GM12891 (cell line): Measurements from ENCODE around the gene RPUSD3.

Source experiments
- DNase-seq: peaks from one replicate; pipeline ENCODE4 v3.0.0; 2011; ENCODE audit warnings: low spot score; ENCODE audit not compliant: insufficient read length
- FAIRE-seq: peaks from 2 replicates; lab custom pipeline; 2011; peaks lifted over from hg19 to GRCh38; lab: Jason Lieb, UNC
- PAX5 ChIP-seq: IDR thresholded peaks from 2 replicates; pipeline ENCODE4 v1.6.1; 2011; ENCODE audit warnings: low read length, moderate library complexity, mild to moderate bottlenecking; ENCODE audit not compliant: insufficient read depth, severe bottlenecking
- POLR2A ChIP-seq: IDR thresholded peaks from 2 replicates; pipeline ENCODE4 v1.6.1; 2011; ENCODE audit warnings: low read depth, low read length, control low read depth
- POLR2AphosphoS5 ChIP-seq: IDR thresholded peaks from 2 replicates; pipeline ENCODE4 v1.6.1; 2011; ENCODE audit warnings: low read depth, low read length, control low read depth
- POU2F2 ChIP-seq: IDR thresholded peaks from 2 replicates; pipeline ENCODE4 v1.6.1; 2011; ENCODE audit warnings: low read depth, mild to moderate bottlenecking, control low read depth, low read length, moderate library complexity
- SPI1 ChIP-seq: IDR thresholded peaks from 2 replicates; pipeline ENCODE4 v1.6.1; 2011; ENCODE audit warnings: low read depth, low read length, control low read depth
- TAF1 ChIP-seq: IDR thresholded peaks from 2 replicates; pipeline ENCODE4 v1.6.1; 2011; ENCODE audit warnings: low read depth, low read length, control low read depth

Gene RPUSD3

DNA sequence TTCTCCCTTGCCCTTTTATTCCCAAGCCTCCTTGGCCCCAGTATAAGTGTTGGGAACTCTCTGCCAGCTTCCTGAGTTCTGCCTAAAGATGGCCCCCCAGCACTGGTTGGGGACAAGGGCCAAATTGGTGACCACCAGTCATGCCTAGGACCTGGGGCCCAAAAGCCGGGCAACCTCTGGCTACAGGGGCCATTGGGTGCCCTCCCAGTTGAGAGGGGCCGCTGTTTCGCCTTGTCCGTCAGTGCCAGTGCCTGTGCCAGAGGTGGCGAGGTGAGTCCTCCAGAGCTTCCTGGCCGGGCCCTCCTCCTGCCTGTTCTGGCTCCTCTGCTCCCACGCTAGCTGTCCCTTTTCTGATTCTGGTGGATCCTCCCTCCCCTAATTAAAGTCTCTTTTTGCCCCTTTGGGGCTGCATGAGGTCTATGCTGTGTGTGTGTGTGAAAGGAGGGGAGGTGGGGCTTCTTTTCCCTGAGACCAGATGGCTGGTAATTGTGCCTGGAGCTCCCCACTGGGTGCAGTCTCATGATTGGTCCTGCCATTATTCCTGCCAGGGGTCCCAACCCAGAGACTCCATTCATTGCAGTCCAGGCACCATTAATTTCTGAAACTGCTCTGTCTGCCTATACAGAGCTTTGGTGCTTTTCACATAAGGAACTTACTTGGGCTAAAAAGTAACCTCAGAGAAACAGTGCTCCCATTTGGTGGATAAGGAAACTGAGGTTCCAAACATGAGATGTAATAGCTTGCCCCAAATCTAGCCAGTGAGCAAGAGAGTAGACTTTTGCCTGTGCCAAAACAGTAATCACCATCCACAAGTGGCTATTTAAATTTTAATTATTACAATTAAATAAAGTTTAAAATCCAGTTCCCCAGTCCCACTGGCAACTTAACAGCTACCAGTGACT lies 36.9 kb downstream of the RPUSD3 start:
- TF ChIP-seq POLR2AphosphoS5 (no peak), POU2F2 (no peak), SPI1 (no peak), TAF1 (no peak), POLR2A (no peak; the same call in 1 of the 2 replicates), PAX5 (no peak)
- no peak for FAIRE-seq
- DNase-seq = no peak

DNA sequence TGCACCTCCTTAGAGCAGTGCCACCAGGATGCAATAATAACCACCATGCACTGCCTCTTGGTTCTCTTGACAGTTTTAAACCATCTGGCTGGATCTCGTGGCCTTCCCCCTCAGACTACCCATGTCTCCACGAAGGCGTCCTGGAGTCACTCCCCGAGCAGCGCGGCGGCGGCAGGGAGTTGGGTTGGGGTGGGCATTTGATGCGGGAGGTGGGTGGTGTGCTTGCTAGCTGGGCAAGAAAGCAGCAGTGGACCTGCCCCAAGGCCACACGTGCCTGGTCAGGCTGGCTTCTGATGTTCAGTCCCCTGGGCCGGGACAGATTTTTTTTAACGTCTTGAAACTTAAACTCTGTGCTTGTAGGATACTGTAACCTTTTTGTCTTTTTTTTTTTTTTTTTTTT lies 37.7 kb downstream of the RPUSD3 start:
- DNase-seq = no peak
- no peak for FAIRE-seq
- TF ChIP-seq PAX5 = no peak
- TF ChIP-seq POLR2A = no peak
- no peak for TF ChIP-seq SPI1
- no peak for TF ChIP-seq POU2F2
- no peak for TF ChIP-seq TAF1
- TF ChIP-seq POLR2AphosphoS5 = no peak

DNA sequence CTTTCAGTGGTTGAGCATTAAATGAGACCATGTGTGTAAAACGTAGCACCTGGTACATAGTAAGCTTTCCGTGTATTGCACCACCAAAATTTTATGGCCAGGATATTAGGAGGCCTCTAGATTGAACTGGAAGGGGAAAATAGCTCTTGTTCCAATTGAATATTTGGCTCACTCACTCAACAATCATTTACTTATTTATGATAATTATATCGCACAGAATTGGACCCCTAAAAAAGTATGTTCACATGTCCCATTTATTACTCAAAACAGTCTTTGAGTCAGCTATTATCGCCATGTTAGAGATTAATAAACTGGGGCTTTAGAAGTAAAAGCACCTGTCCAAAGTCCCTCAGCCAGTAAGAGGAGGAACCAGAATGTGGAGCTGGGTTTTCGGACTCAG lies 38.8 kb downstream of the RPUSD3 start:
- FAIRE-seq = no peak

DNA sequence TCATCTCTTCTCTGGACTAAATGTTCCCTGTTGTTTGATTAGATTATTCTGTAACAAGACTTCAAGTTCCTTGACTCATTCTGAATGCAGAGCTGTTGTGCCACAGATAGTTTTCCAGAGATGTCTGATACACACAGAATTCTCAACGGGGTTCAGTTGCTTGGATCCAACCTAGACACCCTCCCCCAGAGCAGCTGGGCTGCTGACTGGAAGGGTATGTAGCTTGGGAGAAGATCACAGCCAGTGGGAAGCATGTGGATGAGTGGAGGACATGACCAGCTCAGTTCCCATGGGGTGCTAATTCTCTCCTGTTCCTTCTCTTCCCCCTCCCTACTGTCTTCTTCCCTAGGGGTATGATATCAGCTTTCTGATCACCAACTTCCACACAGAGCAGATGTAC lies 40.3 kb downstream of the RPUSD3 start:
- FAIRE-seq (no peak), DNase-seq (no peak)
- TF ChIP-seq SPI1 (no peak), POLR2A (no peak), PAX5 (no peak), POU2F2 (no peak), TAF1 (no peak), POLR2AphosphoS5 (no peak)

More for the DNA sequence above, 38.8 kb downstream of the RPUSD3 start:
- no peak for TF ChIP-seq POU2F2
- TF ChIP-seq TAF1 = no peak
- TF ChIP-seq SPI1 = no peak
- no peak for TF ChIP-seq PAX5
- no peak for TF ChIP-seq POLR2AphosphoS5
- no peak for DNase-seq

DNA sequence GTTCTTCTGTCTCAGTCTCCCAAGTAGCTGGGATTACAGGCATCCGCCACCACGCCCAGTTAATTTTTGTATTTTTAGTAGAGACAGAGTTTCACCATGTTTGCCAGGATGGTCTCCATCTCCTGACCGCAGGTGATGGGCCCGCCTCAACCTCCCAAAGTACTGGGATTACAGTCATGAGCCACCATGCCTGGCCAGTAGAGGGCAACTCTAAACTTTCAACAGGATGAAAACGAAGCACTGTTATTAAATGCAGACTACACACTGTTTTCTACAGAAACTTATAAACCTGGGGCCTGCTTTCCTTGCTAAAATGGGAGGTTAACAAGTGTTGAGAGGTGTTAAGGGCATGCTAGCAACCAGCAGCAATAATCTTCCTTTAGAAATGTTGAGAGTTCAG lies 43.3 kb downstream of the RPUSD3 start:
- TF ChIP-seq SPI1 (no peak), POLR2AphosphoS5 (no peak), TAF1 (no peak), POLR2A (no peak), POU2F2 (no peak), PAX5 (no peak)
- DNase-seq (no peak), FAIRE-seq (no peak)

DNA sequence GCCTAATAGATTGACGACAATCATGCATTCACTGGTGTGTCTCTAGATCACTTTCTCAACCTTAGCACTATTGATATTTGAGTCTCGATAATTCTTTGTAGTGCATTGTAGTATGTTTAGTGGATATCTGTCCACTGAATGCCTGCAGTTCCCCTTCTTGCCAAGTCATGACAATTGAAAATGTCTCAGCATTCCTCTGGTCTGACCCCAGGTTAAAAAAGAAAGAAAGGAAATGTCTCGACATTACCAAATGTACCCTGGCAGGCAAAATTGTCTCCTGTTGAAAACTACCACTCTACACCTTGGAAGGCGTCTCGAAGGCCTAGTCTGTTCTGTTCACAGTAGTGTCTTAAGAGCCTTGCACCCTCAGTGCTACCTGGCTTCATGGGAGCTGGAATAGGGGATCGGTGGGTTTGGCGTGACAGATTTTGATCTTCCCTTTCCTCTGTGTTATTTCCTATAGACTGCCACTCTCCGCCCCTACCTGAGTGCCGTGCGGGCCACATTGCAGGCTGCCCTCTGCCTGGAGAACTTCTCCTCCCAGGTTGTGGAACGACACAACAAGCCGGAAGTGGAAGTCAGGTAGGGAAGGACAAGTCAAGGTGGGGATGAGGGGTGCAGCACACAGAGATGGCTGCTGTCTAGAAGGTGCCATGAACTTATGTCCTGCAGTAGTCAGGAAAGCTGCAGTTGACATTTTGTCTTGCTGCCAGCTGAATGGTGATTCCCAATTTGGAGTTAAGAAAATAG lies 46.4 kb downstream of the RPUSD3 start:
- no peak for FAIRE-seq
- no peak for DNase-seq
- TF ChIP-seq POLR2AphosphoS5 = no peak
- no peak for TF ChIP-seq PAX5
- TF ChIP-seq POU2F2 = no peak
- no peak for TF ChIP-seq TAF1
- no peak for TF ChIP-seq SPI1
- TF ChIP-seq POLR2A = no peak

GRCh38 chr3:9795207-9795606 lies 48.6 kb downstream of the RPUSD3 start:
- DNase-seq = no peak
- TF ChIP-seq POLR2A (no peak), TAF1 (no peak), SPI1 (peak; percentile 81)
- no peak for FAIRE-seq

DNA sequence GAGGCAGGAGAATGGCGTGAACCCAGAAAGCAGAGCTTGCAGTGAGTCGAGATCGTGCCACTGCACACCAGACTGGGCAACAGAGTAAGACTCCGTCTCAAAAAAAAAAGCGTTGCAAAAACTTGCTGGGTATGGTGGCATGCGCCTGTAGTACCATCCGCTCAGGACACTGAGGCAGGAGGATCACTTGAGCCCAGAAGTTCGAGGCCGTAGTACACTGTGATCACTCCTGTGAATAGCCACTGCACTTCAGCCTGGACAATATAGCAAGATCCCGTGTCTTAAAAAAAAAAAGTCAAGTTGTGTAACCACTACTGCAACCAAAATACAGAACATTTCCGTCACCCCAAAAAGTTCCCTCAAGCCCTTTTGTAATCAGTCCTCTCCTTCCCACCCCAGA lies 49.4 kb downstream of the RPUSD3 start:
- no peak for TF ChIP-seq TAF1
- 0 out of 2 replicates have a peak, but pooled peaks have one; percentile 20 for TF ChIP-seq POLR2A
- no peak for TF ChIP-seq POU2F2
- no peak for DNase-seq
- no peak for FAIRE-seq

GRCh38 chr3:9793161-9793781 lies 50.5 kb downstream of the RPUSD3 start:
- TF ChIP-seq POLR2AphosphoS5 (peak; percentile 76), TAF1 (no peak; the same call in 1 of the 2 replicates), SPI1 (no peak), POLR2A (peak; percentile 88), PAX5 (no peak), POU2F2 (no peak)
- peak; percentile 35 for FAIRE-seq
- no peak for DNase-seq
